Heart left ventricle (tissue), 16 donors: ENCODE results near the gene FAP. TPM values are rescaled to one million over a fixed set of nuclear protein-coding genes. Genes with fewer than 3 reads are reported as not detected.

Experiments used
- ATAC-seq, 4 donors: fragments of 200-7000 bp; cut with Tn5 transposase; one replicate each; pipeline ENCODE4 v1.9.1; 2020 to 2022; ENCODE audit warnings: moderate library complexity in 4 of 4, mild to moderate bottlenecking in 3 of 4, moderate number of reproducible peaks in 1 of 4
- DNase-seq, 5 donors: peaks; one replicate each; pipeline ENCODE4 v3.0.0-alpha.2; 2020
- H3K27ac ChIP-seq, 12 donors: fragments of 200-600 bp; sonication (generic) in 4 of 12; one replicate each; pipeline versions ENCODE4 v1.5.0 to v1.8.0; 2016 to 2022; ENCODE audit warnings: mild to moderate bottlenecking in 2 of 12
- H3K27me3 ChIP-seq, 9 donors: fragments of 200-600 bp; sonication (generic) in 2 of 9; one replicate each; pipeline versions ENCODE4 v1.5.1 to v1.8.0; 2016 to 2022; ENCODE audit warnings: mild to moderate bottlenecking in 3 of 9
- H3K36me3 ChIP-seq, 9 donors: fragments of 200-600 bp; sonication (generic) in 2 of 9; one replicate each; pipeline versions ENCODE4 v1.5.0 to v1.8.0; 2018 to 2022; ENCODE audit warnings: mild to moderate bottlenecking in 2 of 9
- H3K4me1 ChIP-seq, 12 donors: fragments of 200-600 bp; sonication (generic) in 4 of 12; one replicate each; pipeline versions ENCODE4 v1.5.0 to v1.8.0; 2016 to 2022; ENCODE audit warnings: mild to moderate bottlenecking in 3 of 12
- H3K4me3 ChIP-seq, 12 donors: fragments of 200-600 bp; sonication (generic) in 4 of 12; one replicate each; pipeline versions ENCODE4 v1.5.0 to v1.8.0; 2017 to 2022; ENCODE audit warnings: mild to moderate bottlenecking in 9 of 12, moderate library complexity in 4 of 12
- H3K9me3 ChIP-seq, 12 donors: fragments of 200-600 bp; sonication (generic) in 4 of 12; one replicate each; pipeline versions ENCODE4 v1.5.0 to v1.8.0; 2016 to 2022; ENCODE audit warnings: mild to moderate bottlenecking in 1 of 12
- POLR2A ChIP-seq, 2 donors: fragments of 450-650 bp; IDR thresholded peaks; one replicate each; pipeline ENCODE4 v1.6.1; 2017; ENCODE audit warnings: antibody characterized with exemption in 2 of 2, mild to moderate bottlenecking in 2 of 2, moderate library complexity in 2 of 2
- WGBS, 4 donors: extraction: QIAGEN DNeasy Blood & Tissue Kit in 2 of 4; methylation state at CpG; one replicate each; pipeline versions ENCODE4 v1.1.5 to v1.1.7; 2013 to 2018; 5-methylcytosine and 5-hydroxymethylcytosine counted together
- intact Hi-C, 10 donors: fragments of 100-400 bp; cut with DNase I; formaldehyde crosslinking; loops; one replicate each; pipeline versions ENCODE4 v1.11.1 to v1.14.2; 2022
- polyA plus RNA-seq, 2 donors: library from polyadenylated mRNA; stranded (reverse); fragments of 200-250 nt; gene quantifications; one replicate each; pipeline ENCODE4 v1.2.3, GENCODE V29; 2013
- total RNA-seq, 9 donors: library from RNA; depleted of rRNA in 2 of 9; stranded (reverse); fragments of >200 nt in 2 of 9; fragmentation: NEBNext Ultra II Directional in 3 of 9; extraction: Animal tissue kit (Norgen Biotek cat#: 25700) in 3 of 9; gene quantifications; one replicate each; pipeline versions ENCODE4 v1.1.0 to v1.2.4, GENCODE V29; 2016 to 2023
- TF ChIP-seq, protein P1 (sequence below), 12 donors: fragments of 200-600 bp; sonication (generic) in 4 of 12; IDR thresholded peaks; one replicate each; pipeline versions ENCODE4 v1.5.0 to v1.8.0; 2018 to 2022; ENCODE audit warnings: antibody characterized with exemption in 12 of 12, mild to moderate bottlenecking in 5 of 12
- donor health status: ischemic (EF 13 %, LVEDD 7.1; RV severe dilation, severe dysfunction).
- donor health status: healthy with polysubstance abuse.
- donor health status: DM: no; HTN: yes; CAD: no.
- donor health status: DM: no; HTN: no; CAD: no.
- donor health status: ischemic (EF 25% LVEDD 6.9; RV normal size, moderate dysfunction).
- donor health status: ischemic (EF 25% LVEDD 5.7; RV mildly dilated, moderate dysfunction).
- donor health status: healthy.
- donor health status: DM: yes; HTN: yes; CAD: no.
- donor health status: ischemic (EF 35%, LVEDD 5.7; RV mildly dilated, moderate dysfunction).
- donor health status: nonischemic (EF 11% LVEDD 7.7; RV severe dilation, severe dysfunction).
- donor health status: DM: yes; HTN: yes; CAD: no.
- donor health status: PGD.
- donor health status: ischemic (EF 29% LVEDD 5.4; RV normal size, mild dysfunction).
- donor health status: nonischemic (EF 23%, LVEDD 6.1; RV moderate dilation, normal function).

FAP gene
- total and polyA plus RNA-seq, 11 donors, result 0.75 to 11.3 (median 2.3) TPM

DNA sequence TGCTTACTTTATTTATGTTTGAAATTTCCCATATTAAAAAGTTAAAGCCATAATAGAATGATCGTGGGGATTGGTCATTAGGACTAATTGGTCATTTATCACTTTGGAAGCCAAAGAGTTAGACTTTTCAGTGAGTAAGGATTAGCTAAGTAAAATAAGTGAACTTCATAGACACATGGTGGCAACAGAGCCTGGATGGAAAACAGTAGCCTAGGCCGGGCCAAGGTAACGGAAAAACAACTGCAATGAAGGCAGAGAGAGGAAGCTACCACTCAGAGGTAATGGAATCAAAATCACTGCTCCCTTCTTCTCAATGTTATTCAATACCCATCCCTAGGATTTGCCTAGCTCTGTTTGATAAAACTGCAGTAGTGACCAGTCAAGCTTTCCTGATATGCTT, 87.1 kb downstream of the FAP start:
- DNase-seq (no peak), ATAC-seq (no peak)
- Histone ChIP-seq H3K27ac (no peak overlapping the region), H3K36me3 (no peaks in the 10 kb centered on the region), H3K27me3 (peaks cover 0 to 4% (median 0%) of the 10 kb centered on the region in 9 donors), H3K4me3 (no peak overlapping the region), H3K9me3 (no peaks in the 10 kb centered on the region), H3K4me1 (no peaks in the 10 kb centered on the region)
- TF ChIP-seq, protein P1, sequence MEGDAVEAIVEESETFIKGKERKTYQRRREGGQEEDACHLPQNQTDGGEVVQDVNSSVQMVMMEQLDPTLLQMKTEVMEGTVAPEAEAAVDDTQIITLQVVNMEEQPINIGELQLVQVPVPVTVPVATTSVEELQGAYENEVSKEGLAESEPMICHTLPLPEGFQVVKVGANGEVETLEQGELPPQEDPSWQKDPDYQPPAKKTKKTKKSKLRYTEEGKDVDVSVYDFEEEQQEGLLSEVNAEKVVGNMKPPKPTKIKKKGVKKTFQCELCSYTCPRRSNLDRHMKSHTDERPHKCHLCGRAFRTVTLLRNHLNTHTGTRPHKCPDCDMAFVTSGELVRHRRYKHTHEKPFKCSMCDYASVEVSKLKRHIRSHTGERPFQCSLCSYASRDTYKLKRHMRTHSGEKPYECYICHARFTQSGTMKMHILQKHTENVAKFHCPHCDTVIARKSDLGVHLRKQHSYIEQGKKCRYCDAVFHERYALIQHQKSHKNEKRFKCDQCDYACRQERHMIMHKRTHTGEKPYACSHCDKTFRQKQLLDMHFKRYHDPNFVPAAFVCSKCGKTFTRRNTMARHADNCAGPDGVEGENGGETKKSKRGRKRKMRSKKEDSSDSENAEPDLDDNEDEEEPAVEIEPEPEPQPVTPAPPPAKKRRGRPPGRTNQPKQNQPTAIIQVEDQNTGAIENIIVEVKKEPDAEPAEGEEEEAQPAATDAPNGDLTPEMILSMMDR (IDR thresholded peaks at IDR 0.05), result no peak
- TF ChIP-seq POLR2A (IDR thresholded peaks at IDR 0.05), result no peak
- WGBS, 4 donors, result 76 to 86% (median 80%) methylated on average over 3 of the region's 3 CpGs
- intact Hi-C loops, result loop anchor here in 1 of 10 donors (5.0 kb wide), 1 partner anchor 141 kb away; no protein-coding TSS in a partner anchor

DNA sequence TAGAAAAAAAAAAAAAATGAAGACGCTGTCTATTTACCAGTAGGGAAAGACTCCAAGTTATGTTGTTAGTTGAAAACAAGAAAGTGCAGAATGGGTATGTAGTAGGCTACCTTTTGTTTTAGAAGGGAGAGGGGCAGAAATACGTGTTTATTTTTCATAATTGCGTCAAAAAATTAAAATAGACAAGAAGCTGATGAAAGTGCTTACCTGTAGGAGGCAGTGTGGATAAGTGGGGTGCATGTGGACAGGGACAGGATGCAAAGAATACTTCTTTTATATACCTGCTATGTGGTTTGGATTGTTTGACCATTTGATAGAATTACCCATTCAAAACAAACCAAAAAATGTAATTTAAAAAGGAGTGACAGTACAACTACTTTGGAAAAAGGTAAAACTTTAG, 88.2 kb downstream of the FAP start:
- Histone ChIP-seq H3K4me3 (no peak overlapping the region), H3K27me3 (peaks cover 0 to 7% (median 0%) of the 10 kb centered on the region in 9 donors), H3K4me1 (no peaks in the 10 kb centered on the region), H3K9me3 (no peaks in the 10 kb centered on the region), H3K27ac (no peak overlapping the region), H3K36me3 (no peaks in the 10 kb centered on the region)
- DNase-seq (no peak), ATAC-seq (no peak)
- TF ChIP-seq, protein P1 (IDR thresholded peaks at IDR 0.05), result no peak
- no peak for TF ChIP-seq POLR2A (IDR thresholded peaks at IDR 0.05)
- 81 to 86% (median 85%) methylated on average over 3 of the region's 3 CpGs for WGBS, 4 donors
- intact Hi-C loops, result loop anchor here in 1 of 10 donors (5.0 kb wide), 1 partner anchor 142 kb away; no protein-coding TSS in a partner anchor

DNA sequence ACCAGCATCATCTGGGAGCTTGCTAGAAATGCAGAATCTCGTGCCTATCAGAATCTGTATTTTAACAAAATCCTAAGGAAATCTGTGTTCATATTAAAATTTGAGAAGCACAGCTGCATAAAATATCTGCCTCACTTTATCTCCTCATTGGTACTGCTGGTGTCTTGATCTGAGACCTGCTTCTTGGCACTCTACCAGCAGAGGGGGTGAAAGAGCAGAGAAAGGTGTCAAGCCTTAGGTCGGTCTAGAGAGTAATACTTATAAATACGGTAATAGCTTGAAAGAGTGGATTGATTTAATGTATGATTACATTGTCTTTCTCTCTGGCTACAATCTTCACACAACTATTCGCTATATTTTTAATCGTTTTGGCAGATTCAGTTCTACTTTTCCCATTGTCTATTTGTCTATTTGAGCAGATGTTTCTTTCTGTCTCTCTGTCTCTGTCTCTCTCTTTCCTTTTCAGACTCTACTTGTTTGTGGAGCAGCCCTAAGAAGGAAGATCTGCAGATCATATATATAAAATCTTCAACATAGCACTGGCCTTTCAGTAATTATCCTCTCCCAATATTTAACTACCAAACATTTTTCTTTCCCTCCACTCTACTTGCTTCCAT, 89.5 kb downstream of the FAP start:
- H3K27ac ChIP-seq, result no peak overlapping the region
- no peaks in the 10 kb centered on the region for H3K4me1 ChIP-seq
- TF ChIP-seq, protein P1 (IDR thresholded peaks at IDR 0.05), result peak in 10 of 12 donors; percentile 25 to 57 (median 43)
- no peak for TF ChIP-seq POLR2A (IDR thresholded peaks at IDR 0.05)
- H3K4me3 ChIP-seq, result no peak overlapping the region
- DNase-seq, result peak in 2 of 5 donors; percentile 23 to 25
- H3K36me3 ChIP-seq, result no peaks in the 10 kb centered on the region
- no peaks in the 10 kb centered on the region for H3K9me3 ChIP-seq
- H3K27me3 ChIP-seq, result peaks cover 0 to 9% (median 0%) of the 10 kb centered on the region in 9 donors
- WGBS, 4 donors, result 4 to 10% (median 5%) methylated on average over 5 of the region's 5 CpGs
- peak in 1 of 4 donors; percentile 49 for ATAC-seq
- intact Hi-C loops, result loop anchor here in 2 of 10 donors (2.0 kb wide), 2 partner anchors 145 to 147 kb away; no protein-coding TSS in a partner anchor

DNA sequence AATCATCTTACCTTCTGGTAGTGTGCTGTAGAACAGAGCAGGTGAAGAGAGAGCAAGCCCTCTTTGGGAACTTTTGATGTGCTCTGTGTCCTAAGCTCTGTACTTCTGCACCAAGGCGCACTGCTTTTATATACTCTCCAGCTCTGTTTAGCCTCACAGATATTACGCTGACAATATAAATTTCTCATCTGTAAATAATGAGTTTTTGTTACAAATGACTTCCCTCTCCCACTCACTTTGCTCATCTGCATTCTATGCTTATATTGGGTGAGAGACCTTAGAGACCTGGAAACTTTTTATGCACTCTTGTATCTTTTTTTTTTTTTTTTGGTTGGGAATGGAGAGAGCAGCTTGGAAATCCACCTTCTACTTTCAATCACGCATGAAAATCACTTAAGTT, 91.1 kb downstream of the FAP start, which contains the start of gene GCG:
GCG (minus strand) TSS at position 101 of the 400 bp plus-strand sequence. CDS start 3,069 bp downstream, outside the sequence.
- intact Hi-C loops, result loop anchor here in 2 of 10 donors (2.0 kb wide), 2 partner anchors 147 to 149 kb away; no protein-coding TSS in a partner anchor
- no peaks in the 10 kb centered on the region for H3K36me3 ChIP-seq
- H3K9me3 ChIP-seq, result no peaks in the 10 kb centered on the region
- no peaks in the 10 kb centered on the region for H3K4me1 ChIP-seq
- 88 to 95% (median 93%) methylated on average over 3 of the region's 3 CpGs for WGBS, 4 donors
- peaks cover 0 to 9% (median 3%) of the 10 kb centered on the region in 9 donors for H3K27me3 ChIP-seq
- H3K27ac ChIP-seq, result no peak within 1 kb of the TSS
- TF ChIP-seq, protein P1 (IDR thresholded peaks at IDR 0.05), result no peak
- TF ChIP-seq POLR2A (IDR thresholded peaks at IDR 0.05), result no peak
- H3K4me3 ChIP-seq, result no peak within 1 kb of the TSS
- DNase-seq (no peak), ATAC-seq (no peak)
